Natural killer cell (primary cell): Measurements from ENCODE around the gene KIF3A. TPM values are rescaled to one million over a fixed set of nuclear protein-coding genes. Genes with fewer than 3 reads are reported as not detected.

Source experiments
- ATAC-seq, 3 donors: fragments of 150-1000 bp in 2 of 3; fragments of 200-7000 bp in 1 of 3; cut with Tn5 transposase; 1 replicate in 1 of 3; 2 replicates in 2 of 3; pipeline ENCODE4 v1.10.0; 2021; ENCODE audit warnings: mild to moderate bottlenecking in 2 of 3, moderate library complexity in 2 of 3
- DNase-seq, 2 donors: peaks; one replicate each; pipeline versions ENCODE4 v3.0.0 to v3.0.0-alpha.2; 2013 to 2021; ENCODE audit warnings: mixed read lengths in 1 of 2
- H3K27ac ChIP-seq: one replicate; pipeline ENCODE4 v1.5.1; 2013; ENCODE audit warnings: mild to moderate bottlenecking, low read length
- H3K27me3 ChIP-seq: one replicate; pipeline ENCODE4 v1.6.1; 2013; ENCODE audit warnings: low read length; ENCODE audit not compliant: control insufficient read depth, insufficient read depth
- H3K36me3 ChIP-seq: one replicate; pipeline ENCODE4 v1.6.1; 2013; ENCODE audit warnings: low read length; ENCODE audit not compliant: control insufficient read depth, insufficient read depth
- H3K4me1 ChIP-seq: one replicate; pipeline ENCODE4 v1.6.1; 2013; ENCODE audit warnings: low read length; ENCODE audit not compliant: control insufficient read depth, insufficient read depth
- H3K4me3 ChIP-seq: one replicate; pipeline ENCODE4 v1.5.1; 2013; ENCODE audit warnings: low read length
- H3K9me3 ChIP-seq: one replicate; pipeline ENCODE4 v1.6.1; 2013; ENCODE audit warnings: low read length; ENCODE audit not compliant: control insufficient read depth, insufficient read depth
- H3K27ac Mint-ChIP-seq, 2 donors: one replicate each; pipeline ENCODE4 v1.8.0; 2022; ENCODE audit warnings: mild to moderate bottlenecking in 2 of 2, mixed read lengths in 2 of 2, moderate library complexity in 1 of 2
- H3K27me3 Mint-ChIP-seq, 2 donors: one replicate each; pipeline ENCODE4 v1.8.0; 2022; ENCODE audit warnings: low read depth in 2 of 2, mixed read lengths in 2 of 2
- H3K36me3 Mint-ChIP-seq: one replicate; pipeline ENCODE4 v1.8.0; 2022; ENCODE audit warnings: mixed read lengths
- H3K4me1 Mint-ChIP-seq, 2 donors: one replicate each; pipeline ENCODE4 v1.8.0; 2022; ENCODE audit warnings: mixed read lengths in 2 of 2
- H3K4me3 Mint-ChIP-seq: one replicate; pipeline ENCODE4 v1.8.0; 2022; ENCODE audit warnings: mild to moderate bottlenecking, moderate library complexity, mixed read lengths
- H3K9me3 Mint-ChIP-seq, 2 donors: one replicate each; pipeline ENCODE4 v1.8.0; 2022; ENCODE audit warnings: mixed read lengths in 2 of 2
- WGBS: methylation state at CpG from one replicate; pipeline ENCODE4 v1.1.7; 2013; ENCODE audit warnings: missing lambda C conversion rate; ENCODE audit not compliant: insufficient coverage; 5-methylcytosine and 5-hydroxymethylcytosine counted together
- intact Hi-C: fragments of 100-400 bp; cut with micrococcal nuclease; formaldehyde crosslinking; loops from one replicate; pipeline ENCODE4 v1.14.2; 2022
- total RNA-seq, 4 donors: library from RNA; stranded (reverse); fragments of 120-200 nt in 1 of 4; gene quantifications; one replicate each; pipeline versions ENCODE4 v1.2.3 to v1.2.4, GENCODE V29; 2013 to 2022
- TF ChIP-seq, protein P1 (sequence below): fragments of 200-600 bp; IDR thresholded peaks from one replicate; pipeline ENCODE4 v1.8.0; 2022; ENCODE audit warnings: antibody characterized with exemption

Gene KIF3A
- total RNA-seq, 3 donors from 2014 or later (not counting 1 experiment from before 2014, with no cell fraction given), result 13.6 to 19.2 (median 18.6) TPM

DNA sequence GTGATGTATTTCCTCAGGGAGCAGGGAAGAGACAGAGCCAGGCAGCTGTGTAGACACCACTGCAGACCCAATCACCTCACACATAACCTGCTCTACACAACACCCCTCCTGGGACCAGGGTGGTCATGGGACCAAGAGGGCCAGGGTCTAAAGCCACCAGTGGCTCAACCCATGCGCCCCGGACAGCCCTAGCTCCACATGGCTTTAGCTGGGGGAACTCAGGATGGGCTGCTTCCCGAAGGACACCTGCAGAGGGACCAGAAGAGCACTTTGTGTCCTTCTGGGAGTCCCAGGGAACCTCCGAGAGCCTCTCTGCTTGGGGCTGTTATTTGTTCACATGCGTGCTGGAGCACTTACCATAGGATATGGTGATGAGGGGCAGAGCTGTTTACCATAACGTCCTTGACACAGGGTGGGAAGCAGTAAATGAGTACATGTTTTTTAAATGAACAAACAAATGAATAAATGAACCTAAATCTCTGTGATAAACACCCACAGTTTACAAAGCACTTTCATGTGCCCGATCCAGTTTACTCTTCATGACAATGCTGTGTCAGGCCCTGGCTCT lies 27.4 kb upstream of the KIF3A start:
- Mint-ChIP-seq H3K9me3 (no peaks in the 10 kb centered on the region), H3K4me3 (no peak overlapping the region), H3K27ac (no peak overlapping the region), H3K4me1 (no peaks in the 10 kb centered on the region), H3K27me3 (no peaks in the 10 kb centered on the region), H3K36me3 (no peaks in the 10 kb centered on the region)
- intact Hi-C loops, result no loop called here
- Histone ChIP-seq H3K9me3 (no peaks in the 10 kb centered on the region), H3K27me3 (no peaks in the 10 kb centered on the region), H3K36me3 (no peaks in the 10 kb centered on the region), H3K27ac (no peak overlapping the region), H3K4me3 (no peak overlapping the region), H3K4me1 (no peaks in the 10 kb centered on the region)
- no peak for DNase-seq
- 89% methylated on average over 7 of the region's 7 CpGs for WGBS
- TF ChIP-seq, protein P1, sequence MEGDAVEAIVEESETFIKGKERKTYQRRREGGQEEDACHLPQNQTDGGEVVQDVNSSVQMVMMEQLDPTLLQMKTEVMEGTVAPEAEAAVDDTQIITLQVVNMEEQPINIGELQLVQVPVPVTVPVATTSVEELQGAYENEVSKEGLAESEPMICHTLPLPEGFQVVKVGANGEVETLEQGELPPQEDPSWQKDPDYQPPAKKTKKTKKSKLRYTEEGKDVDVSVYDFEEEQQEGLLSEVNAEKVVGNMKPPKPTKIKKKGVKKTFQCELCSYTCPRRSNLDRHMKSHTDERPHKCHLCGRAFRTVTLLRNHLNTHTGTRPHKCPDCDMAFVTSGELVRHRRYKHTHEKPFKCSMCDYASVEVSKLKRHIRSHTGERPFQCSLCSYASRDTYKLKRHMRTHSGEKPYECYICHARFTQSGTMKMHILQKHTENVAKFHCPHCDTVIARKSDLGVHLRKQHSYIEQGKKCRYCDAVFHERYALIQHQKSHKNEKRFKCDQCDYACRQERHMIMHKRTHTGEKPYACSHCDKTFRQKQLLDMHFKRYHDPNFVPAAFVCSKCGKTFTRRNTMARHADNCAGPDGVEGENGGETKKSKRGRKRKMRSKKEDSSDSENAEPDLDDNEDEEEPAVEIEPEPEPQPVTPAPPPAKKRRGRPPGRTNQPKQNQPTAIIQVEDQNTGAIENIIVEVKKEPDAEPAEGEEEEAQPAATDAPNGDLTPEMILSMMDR, result no peak
- no peak for ATAC-seq

DNA sequence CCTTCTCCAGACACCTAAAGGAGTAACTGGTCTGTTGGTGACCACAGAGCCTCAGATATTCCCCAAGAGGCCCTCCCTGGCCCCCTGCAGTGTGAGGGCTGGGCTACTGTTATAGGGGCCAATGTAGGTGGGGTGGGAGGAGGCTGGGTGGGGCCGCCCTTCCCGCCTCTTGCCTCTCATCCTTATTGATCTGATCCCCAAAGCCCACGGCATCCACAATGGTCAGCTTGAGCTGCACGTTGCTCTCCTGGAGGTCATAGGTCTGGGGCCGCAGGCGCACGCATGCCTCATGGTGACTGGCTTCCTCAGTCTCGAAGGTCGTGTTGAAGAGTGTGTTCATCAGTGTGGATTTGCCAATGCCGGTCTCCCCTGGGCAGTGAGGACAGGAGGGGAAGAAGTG lies 26.7 kb upstream of the KIF3A start:
- WGBS, result 96% methylated on average over 10 of the region's 10 CpGs

GRCh38 chr5:132763181-132764036 lies 26.1 kb upstream of the KIF3A start:
- Histone ChIP-seq H3K4me1 (no peaks in the 10 kb centered on the region), H3K9me3 (no peaks in the 10 kb centered on the region), H3K36me3 (no peaks in the 10 kb centered on the region), H3K27ac (no peak overlapping the region), H3K27me3 (no peaks in the 10 kb centered on the region), H3K4me3 (no peak overlapping the region)
- 94% methylated on average over 17 of the region's 17 CpGs for WGBS
- Mint-ChIP-seq H3K27ac (no peak overlapping the region), H3K4me3 (no peak overlapping the region), H3K27me3 (no peaks in the 10 kb centered on the region), H3K4me1 (no peaks in the 10 kb centered on the region), H3K36me3 (no peaks in the 10 kb centered on the region), H3K9me3 (no peaks in the 10 kb centered on the region)
- TF ChIP-seq, protein P1, result no peak
- no peak for DNase-seq
- ATAC-seq, result no peak
- intact Hi-C loops, result no loop called here

More for the DNA sequence above, 26.7 kb upstream of the KIF3A start:
- H3K27me3 Mint-ChIP-seq, result no peaks in the 10 kb centered on the region
- no peak overlapping the region for H3K27ac Mint-ChIP-seq
- Histone ChIP-seq H3K4me1 (no peaks in the 10 kb centered on the region), H3K27ac (no peak overlapping the region), H3K27me3 (no peaks in the 10 kb centered on the region), H3K4me3 (no peak overlapping the region), H3K36me3 (no peaks in the 10 kb centered on the region), H3K9me3 (no peaks in the 10 kb centered on the region)
- no peak for ATAC-seq
- TF ChIP-seq, protein P1, result no peak
- H3K4me3 Mint-ChIP-seq, result no peak overlapping the region
- H3K9me3 Mint-ChIP-seq, result no peaks in the 10 kb centered on the region
- H3K36me3 Mint-ChIP-seq, result no peaks in the 10 kb centered on the region
- intact Hi-C loops, result no loop called here
- DNase-seq, result no peak
- H3K4me1 Mint-ChIP-seq, result no peaks in the 10 kb centered on the region
